Hepatic stellate cell (primary cell): ENCODE measurements around the gene DNAJC21.
"Not testable (repeated sequence)": the region's sequence is repeated elsewhere in the genome, so short reads cannot be mapped to it uniquely, and the experiment has no call there.

Experiments used
- DNase-seq: peaks from one replicate; pipeline ENCODE4 v3.0.0; 2011; ENCODE audit warnings: low spot score

The DNAJC21 gene

GRCh38 chr5:34929134-34929719 lies at the start of gene DNAJC21:
TSS of gene DNAJC21 (plus strand) at chr5:34929559. CDS start at chr5:34929820, 261 bp downstream.
- DNase-seq: peak; percentile 94

GRCh38 chr5:34881246-34881645 lies 48.1 kb upstream of the DNAJC21 start:
- no peak for DNase-seq

- no peak for DNase-seq
Measured at GRCh38 chr5:34886392-34887119, 42.8 kb upstream of the DNAJC21 start.

- DNase-seq: no peak
Measured at GRCh38 chr5:34889394-34889793, 40.0 kb upstream of the DNAJC21 start.

GRCh38 chr5:34891981-34892380 lies 37.4 kb upstream of the DNAJC21 start:
- DNase-seq: no peak

- DNase-seq: no peak
Measured at GRCh38 chr5:34892414-34892813, 36.9 kb upstream of the DNAJC21 start.

- no peak for DNase-seq
Measured at GRCh38 chr5:34894716-34895115, 34.6 kb upstream of the DNAJC21 start.

- DNase-seq: no peak
Measured at GRCh38 chr5:34895641-34896419, 33.5 kb upstream of the DNAJC21 start.

GRCh38 chr5:34897646-34898045 lies 31.7 kb upstream of the DNAJC21 start:
- no peak for DNase-seq

GRCh38 chr5:34898258-34898895 lies 31.0 kb upstream of the DNAJC21 start:
- DNase-seq: peak; percentile 36

- DNase-seq: no peak
Measured at GRCh38 chr5:34899066-34899465, 30.3 kb upstream of the DNAJC21 start.

- DNase-seq: no peak
Measured at GRCh38 chr5:34900652-34901051, 28.7 kb upstream of the DNAJC21 start.

- no peak for DNase-seq
Measured at GRCh38 chr5:34903260-34903659, 26.1 kb upstream of the DNAJC21 start.

- DNase-seq: no peak
Measured at GRCh38 chr5:34905564-34905963, 23.8 kb upstream of the DNAJC21 start.

- no peak for DNase-seq
Measured at GRCh38 chr5:34913072-34913471, 16.3 kb upstream of the DNAJC21 start.

GRCh38 chr5:34914671-34915138 lies 14.7 kb upstream of the DNAJC21 start:
- DNase-seq: peak; percentile 24

GRCh38 chr5:34915139-34915855 lies 14.1 kb upstream of the DNAJC21 start, which contains the start of the genes BRIX1 and RAD1:
TSS of gene BRIX1 (plus strand) at chr5:34915711. CDS start at chr5:34915739, 28 bp downstream.
TSS of gene RAD1 (minus strand) at chr5:34915504. CDS start at chr5:34914892, 612 bp downstream.
- DNase-seq: peak; percentile 87

- no peak for DNase-seq
Measured at GRCh38 chr5:34915856-34916192, 13.5 kb upstream of the DNAJC21 start.

GRCh38 chr5:34916518-34916917 lies 12.8 kb upstream of the DNAJC21 start:
- no peak for DNase-seq

GRCh38 chr5:34918025-34918424 lies 11.3 kb upstream of the DNAJC21 start:
- no peak for DNase-seq

GRCh38 chr5:34919077-34919476 lies 10.3 kb upstream of the DNAJC21 start:
- DNase-seq: no peak

- DNase-seq: not testable (repeated sequence)
Measured at GRCh38 chr5:34923256-34923655, 6.1 kb upstream of the DNAJC21 start.
